Neural cell (in vitro differentiated cells): Measurements from ENCODE around the gene CACNA2D2. TPM values are rescaled to one million over a fixed set of nuclear protein-coding genes. Genes with fewer than 3 reads are reported as not detected.

Experiments used
- H2AFZ ChIP-seq: fragments of 200-600, 300-800 bp; sonication (generic), shearing (Covaris generic); 2 replicates; pipeline ENCODE4 v1.6.0; 2014; ENCODE audit warnings: low read depth, mild to moderate bottlenecking, antibody characterized with exemption, low read length, moderate library complexity
- H3F3A ChIP-seq: fragments of 200-600 bp; shearing (Covaris generic); 2 replicates; pipeline ENCODE4 v1.6.1; 2016; ENCODE audit warnings: mild to moderate bottlenecking, moderate library complexity, mixed read lengths, antibody characterized with exemption, low read length; ENCODE audit not compliant: insufficient read depth, poor library complexity, severe bottlenecking
- H3K27ac ChIP-seq: fragments of 200-600, 300-800 bp; sonication (generic), shearing (Covaris generic); 2 replicates; pipeline ENCODE4 v1.5.1; 2014; ENCODE audit warnings: mild to moderate bottlenecking, low read length, moderate library complexity
- H3K27me3 ChIP-seq: fragments of 300-800, 200-600 bp; sonication (generic), shearing (Covaris generic); 2 replicates; pipeline ENCODE4 v1.6.0; 2014; ENCODE audit warnings: mild to moderate bottlenecking, low read depth, low read length, moderate library complexity; ENCODE audit not compliant: insufficient read depth
- H3K36me3 ChIP-seq: fragments of 300-800, 200-600 bp; sonication (generic), shearing (Covaris generic); 2 replicates; pipeline ENCODE4 v1.5.1; 2014; ENCODE audit warnings: mild to moderate bottlenecking, antibody characterized with exemption, low read length, moderate library complexity; ENCODE audit not compliant: insufficient read depth
- H3K4me2 ChIP-seq: fragments of 300-800, 200-600 bp; sonication (generic), shearing (Covaris generic); 2 replicates; pipeline ENCODE4 v1.6.0; 2014; ENCODE audit warnings: mild to moderate bottlenecking, low read length
- H3K4me3 ChIP-seq: fragments of 300-800, 200-600 bp; sonication (generic), shearing (Covaris generic); 2 replicates; pipeline ENCODE4 v1.5.1; 2014; ENCODE audit warnings: mild to moderate bottlenecking, low read length, moderate library complexity
- H3K79me2 ChIP-seq: fragments of 200-600 bp; shearing (Covaris generic); replicated peaks from 2 replicates; pipeline ENCODE4 v1.6.0; 2014; ENCODE audit warnings: mild to moderate bottlenecking, low read length, moderate library complexity; ENCODE audit not compliant: insufficient read depth
- H3K9ac ChIP-seq: fragments of 300-800, 200-600 bp; sonication (generic), shearing (Covaris generic); 2 replicates; pipeline ENCODE4 v1.6.1; 2016; ENCODE audit warnings: mild to moderate bottlenecking, low read length, mixed read lengths
- H3K9me2 ChIP-seq: fragments of 200-600 bp; shearing (Covaris generic); 2 replicates; pipeline ENCODE4 v1.6.1; 2016; ENCODE audit warnings: mild to moderate bottlenecking, low read length, mixed read lengths; ENCODE audit not compliant: insufficient read depth
- H3K9me3 ChIP-seq: fragments of 200-600, 300-800 bp; sonication (generic), shearing (Covaris generic); 2 replicates; pipeline ENCODE4 v1.6.1; 2016; ENCODE audit warnings: mild to moderate bottlenecking, mixed run types, low read length, moderate library complexity, mixed read lengths
- H4K20me1 ChIP-seq: fragments of 200-600 bp; shearing (Covaris generic); 2 replicates; pipeline ENCODE4 v1.6.1; 2016; ENCODE audit warnings: mild to moderate bottlenecking, mixed run types; ENCODE audit not compliant: insufficient read depth
- EP300 ChIP-seq: fragments of 450-650 bp; conservative IDR thresholded peaks from 2 replicates; pipeline ENCODE4 v1.6.1; 2014; ENCODE audit warnings: antibody characterized with exemption, mild to moderate bottlenecking, moderate library complexity; ENCODE audit not compliant: poor library complexity, severe bottlenecking
- EZH2 ChIP-seq: fragments of 200-600, 300-800 bp; shearing (Covaris generic), sonication (generic); IDR thresholded peaks from 2 replicates; pipeline ENCODE4 v1.6.1; 2014; ENCODE audit warnings: antibody characterized with exemption, low read length, borderline replicate concordance, mild to moderate bottlenecking; ENCODE audit not compliant: insufficient read depth, poor library complexity, severe bottlenecking
- MXI1 ChIP-seq: fragments of 450-650 bp; conservative IDR thresholded peaks from 2 replicates; pipeline ENCODE4 v1.6.1; 2014; ENCODE audit warnings: antibody characterized with exemption, mild to moderate bottlenecking; ENCODE audit not compliant: poor library complexity, severe bottlenecking
- POLR2AphosphoS5 ChIP-seq: IDR thresholded peaks from 2 replicates; pipeline ENCODE4 v1.6.1; 2012
- RAD21 ChIP-seq: fragments of 450-650 bp; conservative IDR thresholded peaks from 2 replicates; pipeline ENCODE4 v1.6.1; 2014; ENCODE audit warnings: antibody characterized with exemption, mild to moderate bottlenecking, moderate library complexity
- REST ChIP-seq: IDR thresholded peaks from 2 replicates; pipeline ENCODE4 v1.6.1; 2012; ENCODE audit warnings: borderline replicate concordance
- SMC3 ChIP-seq: fragments of 450-650 bp; conservative IDR thresholded peaks from 2 replicates; pipeline ENCODE4 v1.6.1; 2014; ENCODE audit warnings: antibody characterized with exemption, mild to moderate bottlenecking, moderate library complexity; ENCODE audit not compliant: poor library complexity
- TAF1 ChIP-seq: IDR thresholded peaks from 2 replicates; pipeline ENCODE4 v1.6.1; 2012; ENCODE audit warnings: low read depth
- polyA plus RNA-seq: library from polyadenylated mRNA; depleted of rRNA; stranded (reverse); fragments of >200 nt; gene quantifications from 2 replicates; pipeline ENCODE4 v1.2.3, GENCODE V29; 2014
- TF ChIP-seq, protein P1 (sequence below): fragments of 450-650 bp; IDR thresholded peaks from 2 replicates; pipeline ENCODE4 v1.5.1; 2014; ENCODE audit warnings: antibody characterized with exemption, mild to moderate bottlenecking, moderate library complexity; ENCODE audit not compliant: poor library complexity, severe bottlenecking

Gene CACNA2D2
- polyA plus RNA-seq, 1 donor from 2014 or later = 7.8 TPM

- Histone ChIP-seq H3K9me2 (no peaks in the 10 kb centered on the region), H3K9ac (peak within 1 kb of the TSS; percentile 96), H3K4me3 (peak within 1 kb of the TSS; percentile 93), H3K79me2 (peaks cover 30% of the 10 kb centered on the region), H3K4me2 (no peak within 1 kb of the TSS), H3K9me3 (no peaks in the 10 kb centered on the region), H3K36me3 (no peaks in the 10 kb centered on the region), H4K20me1 (no peaks in the 10 kb centered on the region), H3K27ac (peak within 1 kb of the TSS; percentile 94), H3K27me3 (no peaks in the 10 kb centered on the region), H3F3A (no peaks in the 10 kb centered on the region), H2AFZ (peak within 1 kb of the TSS; percentile 85)
- TF ChIP-seq MXI1 (no peak), TAF1 (no peak), POLR2AphosphoS5 (no peak), EP300 (no peak), REST (no peak), SMC3 (no peak), EZH2 (no peak), RAD21 (no peak)
- TF ChIP-seq, protein P1, sequence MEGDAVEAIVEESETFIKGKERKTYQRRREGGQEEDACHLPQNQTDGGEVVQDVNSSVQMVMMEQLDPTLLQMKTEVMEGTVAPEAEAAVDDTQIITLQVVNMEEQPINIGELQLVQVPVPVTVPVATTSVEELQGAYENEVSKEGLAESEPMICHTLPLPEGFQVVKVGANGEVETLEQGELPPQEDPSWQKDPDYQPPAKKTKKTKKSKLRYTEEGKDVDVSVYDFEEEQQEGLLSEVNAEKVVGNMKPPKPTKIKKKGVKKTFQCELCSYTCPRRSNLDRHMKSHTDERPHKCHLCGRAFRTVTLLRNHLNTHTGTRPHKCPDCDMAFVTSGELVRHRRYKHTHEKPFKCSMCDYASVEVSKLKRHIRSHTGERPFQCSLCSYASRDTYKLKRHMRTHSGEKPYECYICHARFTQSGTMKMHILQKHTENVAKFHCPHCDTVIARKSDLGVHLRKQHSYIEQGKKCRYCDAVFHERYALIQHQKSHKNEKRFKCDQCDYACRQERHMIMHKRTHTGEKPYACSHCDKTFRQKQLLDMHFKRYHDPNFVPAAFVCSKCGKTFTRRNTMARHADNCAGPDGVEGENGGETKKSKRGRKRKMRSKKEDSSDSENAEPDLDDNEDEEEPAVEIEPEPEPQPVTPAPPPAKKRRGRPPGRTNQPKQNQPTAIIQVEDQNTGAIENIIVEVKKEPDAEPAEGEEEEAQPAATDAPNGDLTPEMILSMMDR = no peak
These were observed 180.9 kb downstream of the CACNA2D2 start, which contains the start of gene HYAL2 for GRCh38 chr3:50322386-50323091. Gene HYAL2, minus strand, starts transcription at chr3:50322745. Its CDS starts 2,256 bp downstream, at chr3:50320489.

- Histone ChIP-seq H3K79me2 (peaks cover 25% of the 10 kb centered on the region), H3K9me2 (no peaks in the 10 kb centered on the region), H2AFZ (peak overlapping the region; percentile 56), H3K36me3 (no peaks in the 10 kb centered on the region), H3K27ac (peak overlapping the region; percentile 94), H3K4me3 (peak overlapping the region; percentile 93), H3F3A (no peaks in the 10 kb centered on the region), H3K27me3 (no peaks in the 10 kb centered on the region), H4K20me1 (no peaks in the 10 kb centered on the region), H3K4me2 (no peak overlapping the region), H3K9ac (peak overlapping the region; percentile 96), H3K9me3 (no peaks in the 10 kb centered on the region)
- no peak for TF ChIP-seq MXI1
- TF ChIP-seq POLR2AphosphoS5 = no peak
- TF ChIP-seq EZH2 = no peak
- TF ChIP-seq RAD21 = no peak
- TF ChIP-seq EP300 = no peak
- TF ChIP-seq SMC3 = no peak
- TF ChIP-seq REST = no peak
These were observed 181.4 kb downstream of the CACNA2D2 start for GRCh38 chr3:50322115-50322385.
